ENCODE measurements around the gene CCDC88A.
"Not testable (repeated sequence)": the region's sequence is repeated elsewhere in the genome, so short reads cannot be mapped to it uniquely, and the experiment has no call there.

CCDC88A gene, protein sequence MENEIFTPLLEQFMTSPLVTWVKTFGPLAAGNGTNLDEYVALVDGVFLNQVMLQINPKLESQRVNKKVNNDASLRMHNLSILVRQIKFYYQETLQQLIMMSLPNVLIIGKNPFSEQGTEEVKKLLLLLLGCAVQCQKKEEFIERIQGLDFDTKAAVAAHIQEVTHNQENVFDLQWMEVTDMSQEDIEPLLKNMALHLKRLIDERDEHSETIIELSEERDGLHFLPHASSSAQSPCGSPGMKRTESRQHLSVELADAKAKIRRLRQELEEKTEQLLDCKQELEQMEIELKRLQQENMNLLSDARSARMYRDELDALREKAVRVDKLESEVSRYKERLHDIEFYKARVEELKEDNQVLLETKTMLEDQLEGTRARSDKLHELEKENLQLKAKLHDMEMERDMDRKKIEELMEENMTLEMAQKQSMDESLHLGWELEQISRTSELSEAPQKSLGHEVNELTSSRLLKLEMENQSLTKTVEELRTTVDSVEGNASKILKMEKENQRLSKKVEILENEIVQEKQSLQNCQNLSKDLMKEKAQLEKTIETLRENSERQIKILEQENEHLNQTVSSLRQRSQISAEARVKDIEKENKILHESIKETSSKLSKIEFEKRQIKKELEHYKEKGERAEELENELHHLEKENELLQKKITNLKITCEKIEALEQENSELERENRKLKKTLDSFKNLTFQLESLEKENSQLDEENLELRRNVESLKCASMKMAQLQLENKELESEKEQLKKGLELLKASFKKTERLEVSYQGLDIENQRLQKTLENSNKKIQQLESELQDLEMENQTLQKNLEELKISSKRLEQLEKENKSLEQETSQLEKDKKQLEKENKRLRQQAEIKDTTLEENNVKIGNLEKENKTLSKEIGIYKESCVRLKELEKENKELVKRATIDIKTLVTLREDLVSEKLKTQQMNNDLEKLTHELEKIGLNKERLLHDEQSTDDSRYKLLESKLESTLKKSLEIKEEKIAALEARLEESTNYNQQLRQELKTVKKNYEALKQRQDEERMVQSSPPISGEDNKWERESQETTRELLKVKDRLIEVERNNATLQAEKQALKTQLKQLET (N-terminal part only)

DNA sequence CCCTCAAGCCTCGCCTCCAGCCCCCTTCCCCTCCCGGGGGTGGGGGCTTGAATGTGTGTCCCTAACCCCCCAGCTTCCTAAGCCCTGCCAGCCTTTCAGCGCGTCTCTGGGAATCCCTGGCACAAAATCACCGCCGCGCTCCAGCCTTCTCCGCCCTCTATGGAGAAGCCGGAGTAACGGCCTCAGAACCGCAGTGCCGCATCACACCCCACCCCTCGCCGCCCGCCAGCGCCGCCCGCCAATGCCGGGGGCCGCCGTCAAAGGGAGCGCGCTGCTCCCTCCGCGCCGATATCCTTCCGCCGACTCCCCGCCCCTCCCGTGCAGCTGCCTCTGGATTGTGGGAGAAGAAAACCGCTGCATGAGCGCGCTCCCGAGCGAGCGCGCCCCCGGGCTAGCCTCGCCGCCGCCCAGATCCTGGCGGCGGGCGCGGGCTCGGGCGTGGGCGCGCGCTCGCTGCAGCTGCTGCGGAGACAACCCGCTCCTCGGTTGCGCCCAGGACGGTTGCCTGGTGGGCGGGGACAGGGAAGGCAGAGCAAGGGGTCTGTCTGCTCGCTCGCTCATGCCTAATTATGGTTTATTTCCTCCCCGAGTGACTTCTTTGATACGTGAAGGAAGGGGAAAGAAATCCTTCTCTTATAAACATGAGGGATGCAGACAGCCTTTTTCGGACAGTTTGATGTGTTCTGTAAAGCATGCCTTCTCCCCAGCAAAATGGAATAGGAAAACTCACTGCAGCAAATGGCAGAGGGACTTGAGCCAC is at the start of gene CCDC88A:
Gene CCDC88A, minus strand, starts transcription at position 178 of the 760 bp plus-strand sequence. CDS start 777 bp downstream, outside the sequence.
- peak; percentile 74 for DNase-seq (ENCODE audit: low read depth)

DNA sequence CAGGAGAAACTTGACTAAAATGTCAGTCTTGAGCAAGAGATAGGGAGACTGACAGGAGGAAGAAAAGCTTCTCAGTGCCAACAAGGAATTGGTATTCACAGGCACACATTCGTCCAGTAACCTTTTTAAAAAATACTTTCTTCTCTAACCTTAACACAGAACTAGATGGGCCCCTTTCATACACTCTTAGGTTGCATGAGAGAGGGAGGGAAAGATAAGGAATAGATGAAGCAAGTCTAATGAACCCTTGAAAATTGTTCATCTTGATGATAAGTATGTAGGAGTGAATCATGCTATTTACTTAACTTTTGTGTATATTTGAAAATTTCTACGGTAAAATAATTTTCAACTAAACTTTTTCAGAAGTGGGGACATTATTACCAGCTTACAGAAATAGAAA is 42.0 kb upstream of the CCDC88A start:
- no peak for DNase-seq (ENCODE audit: low read depth)

DNA sequence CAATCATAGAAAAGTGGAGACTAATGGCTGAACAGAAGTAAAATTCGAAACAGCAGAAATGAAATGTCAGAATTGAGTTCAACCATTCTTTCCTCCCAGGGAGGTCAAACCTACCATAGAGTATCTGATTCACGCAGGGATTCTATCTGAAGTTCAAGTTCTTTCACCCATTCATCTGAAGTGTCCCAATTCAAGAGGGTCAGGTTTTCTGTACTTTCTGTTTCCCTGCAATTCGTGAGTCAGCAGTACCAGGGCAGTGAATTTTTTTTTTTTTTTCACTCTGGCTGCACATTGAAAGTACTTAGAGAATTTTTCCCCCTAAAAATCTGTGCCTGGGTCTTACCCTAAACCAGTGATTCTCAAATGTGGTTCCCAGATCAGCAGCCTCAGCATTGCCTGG is 40.9 kb upstream of the CCDC88A start:
- no peak for DNase-seq (ENCODE audit: low read depth)

DNA sequence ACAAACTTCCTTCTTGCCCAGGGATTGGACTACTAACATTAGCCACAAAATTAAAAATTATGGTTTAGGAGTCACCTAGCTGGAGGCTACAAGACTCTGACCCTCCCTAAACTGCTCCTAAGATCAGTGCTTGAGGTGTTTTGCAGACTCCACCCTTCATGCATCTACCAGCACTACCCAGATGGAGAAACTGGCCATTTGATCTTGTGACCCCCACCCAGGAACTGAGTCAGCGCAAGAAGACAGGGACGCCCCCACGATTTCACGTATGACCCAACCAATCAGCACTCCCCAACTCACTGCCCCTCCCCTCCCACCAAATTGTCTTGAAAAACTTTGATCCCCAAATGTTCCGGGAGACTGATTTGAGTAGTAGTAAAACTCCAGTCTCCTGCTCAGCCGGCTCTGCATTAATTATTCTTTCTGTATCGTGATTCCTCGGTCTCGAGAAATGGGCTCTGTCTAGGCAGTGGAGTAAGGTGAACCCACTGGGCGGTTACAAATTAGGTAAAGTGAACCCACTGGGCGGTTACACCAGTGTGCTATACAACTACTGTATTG is 40.1 kb upstream of the CCDC88A start:
- DNase-seq (ENCODE audit: low read depth), result no peak

DNA sequence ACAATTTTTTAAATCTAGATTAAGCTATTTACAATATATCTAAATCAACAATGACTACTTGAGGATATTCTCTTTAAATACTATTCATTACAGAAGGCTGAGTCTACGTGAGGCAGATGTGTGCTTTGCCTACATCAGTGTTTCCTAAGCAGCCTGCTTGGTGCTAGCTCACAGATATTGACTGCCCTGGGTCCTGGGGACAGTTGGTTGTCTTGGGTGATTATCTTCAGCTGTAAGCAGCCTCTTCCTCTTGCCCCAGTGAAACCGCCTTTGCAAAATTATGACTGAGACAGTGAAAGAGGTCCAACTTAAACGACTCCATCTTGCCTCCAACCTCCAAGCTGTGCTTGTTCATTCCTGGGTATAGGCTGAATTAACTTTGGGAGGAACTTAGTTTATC is 39.6 kb upstream of the CCDC88A start:
- no peak for DNase-seq (ENCODE audit: low read depth)

DNA sequence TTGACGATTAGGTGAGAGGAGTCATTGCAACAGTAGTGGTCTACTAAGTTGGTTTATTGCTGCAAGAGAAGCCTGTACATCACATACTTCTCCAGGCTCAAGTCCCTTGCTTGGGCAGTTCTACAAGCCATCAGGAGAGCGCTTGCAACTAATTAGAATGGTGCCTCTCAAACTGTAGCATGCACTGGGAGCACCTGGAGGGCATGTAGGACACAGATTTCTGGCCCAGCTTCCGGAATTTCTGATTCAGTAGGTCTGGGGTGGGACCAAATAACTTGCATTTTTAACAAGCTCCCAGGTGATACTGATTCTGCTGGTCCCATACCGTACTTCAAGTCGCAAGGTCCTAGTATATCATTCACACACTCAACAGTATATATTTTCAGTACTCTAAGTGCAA is 34.5 kb upstream of the CCDC88A start:
- no peak for DNase-seq (ENCODE audit: low read depth)

DNA sequence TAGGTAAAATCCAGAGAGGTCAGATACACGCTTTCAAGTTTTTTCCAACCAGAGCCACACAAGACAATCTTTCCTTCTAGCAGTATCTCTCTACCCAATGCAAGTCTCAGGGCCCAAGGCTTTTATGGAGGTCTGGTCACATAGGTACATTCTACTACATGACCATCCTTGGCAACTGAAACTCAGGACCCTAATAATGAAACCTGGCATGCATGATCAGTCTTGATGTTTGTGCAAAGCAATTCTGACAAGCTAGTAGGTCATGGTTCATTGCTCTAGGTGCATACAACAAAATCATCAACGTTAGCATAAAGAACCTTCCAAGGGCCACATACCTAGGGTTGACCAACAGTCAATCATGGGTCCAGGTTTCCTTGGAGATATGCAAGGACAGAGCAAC is 33.2 kb upstream of the CCDC88A start:
- DNase-seq (ENCODE audit: low read depth), result no peak

DNA sequence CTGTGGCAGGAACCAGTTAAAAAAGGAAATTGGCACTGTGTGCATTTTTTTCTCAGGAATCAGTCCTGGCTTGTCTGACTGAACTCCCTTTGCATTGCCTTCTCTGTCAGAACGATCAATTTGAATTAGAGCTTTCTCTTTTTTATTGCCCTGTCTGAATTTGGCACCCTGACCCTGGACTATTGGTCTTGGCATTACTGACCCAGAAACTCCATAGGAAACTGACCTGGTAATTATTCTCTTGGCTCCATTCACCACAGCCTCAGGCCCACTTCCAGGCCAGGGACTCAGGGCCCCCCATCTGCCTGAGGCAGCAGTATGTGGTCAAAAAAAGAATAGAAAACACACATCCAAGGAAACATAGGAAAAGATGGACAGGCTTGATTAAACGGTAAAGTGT is 32.0 kb upstream of the CCDC88A start:
- DNase-seq (ENCODE audit: low read depth), result no peak

DNA sequence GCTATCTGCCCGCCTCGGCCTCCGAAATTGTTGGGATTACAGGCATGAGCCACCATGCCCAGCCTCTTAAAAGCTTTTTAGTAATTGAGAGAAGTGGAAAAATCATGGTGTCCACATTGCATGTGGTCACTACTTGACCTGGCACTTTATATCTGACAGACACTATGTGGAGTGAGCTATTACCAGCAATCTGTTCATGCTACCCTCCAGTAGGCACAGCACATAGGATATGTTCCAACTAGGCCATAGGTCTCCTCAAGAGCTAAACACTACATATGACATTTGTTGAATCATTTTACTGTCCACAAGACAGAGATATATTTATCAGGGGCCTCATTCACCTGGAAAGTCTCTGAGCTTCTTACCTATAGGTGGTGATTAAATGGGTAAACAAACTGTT is 30.4 kb upstream of the CCDC88A start:
- DNase-seq (ENCODE audit: low read depth), result not testable (repeated sequence)

DNA sequence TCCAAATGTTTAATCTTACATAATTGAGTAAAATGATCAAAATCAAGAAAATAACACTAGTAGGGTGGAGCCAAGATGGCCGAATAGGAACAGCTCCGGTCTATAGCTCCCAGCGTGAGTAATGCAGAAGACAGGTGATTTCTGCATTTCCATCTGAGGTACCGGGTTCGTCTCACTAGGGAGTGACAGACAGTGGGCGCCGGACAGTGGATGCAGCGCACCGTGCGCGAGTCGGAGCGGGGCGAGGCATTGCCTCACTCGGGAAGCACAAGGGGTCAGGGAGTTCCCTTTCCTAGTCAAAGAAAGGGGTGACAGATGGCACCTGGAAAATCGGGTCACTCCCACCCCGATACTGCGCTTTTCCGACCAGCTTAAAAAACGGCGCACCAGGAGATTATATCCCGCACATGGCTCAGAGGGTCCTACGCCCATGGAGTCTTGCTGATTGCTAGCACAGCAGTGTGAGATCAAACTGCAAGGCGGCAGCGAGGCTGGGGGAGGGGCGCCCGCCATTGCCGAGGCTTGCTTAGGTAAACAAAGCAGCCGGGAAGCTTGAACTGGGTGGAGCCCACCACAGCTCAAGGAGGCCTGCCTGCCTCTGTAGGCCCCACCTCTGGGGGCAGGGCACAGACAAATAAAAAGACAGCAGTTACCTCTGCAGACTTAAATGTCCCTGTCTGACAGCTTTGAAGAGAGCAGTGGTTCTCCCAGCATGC is 22.5 kb upstream of the CCDC88A start:
- DNase-seq (ENCODE audit: low read depth), result not testable (repeated sequence)

DNA sequence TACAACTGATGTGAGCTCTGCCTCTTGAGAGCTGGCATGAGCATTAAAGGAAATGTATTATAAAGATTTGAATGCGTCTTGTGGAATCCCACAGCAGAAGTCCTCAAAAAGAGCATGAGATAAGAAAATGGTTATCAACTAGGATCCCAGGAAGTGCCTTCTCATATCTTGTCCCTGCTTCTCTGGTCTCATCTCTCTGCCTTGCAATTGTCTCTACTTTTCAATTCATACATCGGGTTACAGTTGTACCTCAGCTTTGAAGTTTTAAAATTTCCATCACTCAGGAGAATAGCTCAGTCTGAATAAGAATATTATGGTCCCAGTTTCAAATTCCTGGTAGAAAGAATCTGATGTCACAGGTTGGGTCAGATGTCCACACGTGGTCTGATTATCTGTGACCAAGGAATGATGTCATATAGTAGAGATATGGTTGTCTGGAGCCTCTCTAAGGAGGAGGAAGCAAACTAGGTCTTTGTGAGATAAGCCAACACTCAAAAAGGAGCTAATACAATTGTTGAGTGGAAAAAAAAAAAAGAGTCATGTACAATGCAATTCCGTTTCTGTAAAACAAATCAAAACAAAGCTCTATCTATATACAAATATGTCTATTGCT is 21.7 kb upstream of the CCDC88A start:
- DNase-seq (ENCODE audit: low read depth), result no peak

DNA sequence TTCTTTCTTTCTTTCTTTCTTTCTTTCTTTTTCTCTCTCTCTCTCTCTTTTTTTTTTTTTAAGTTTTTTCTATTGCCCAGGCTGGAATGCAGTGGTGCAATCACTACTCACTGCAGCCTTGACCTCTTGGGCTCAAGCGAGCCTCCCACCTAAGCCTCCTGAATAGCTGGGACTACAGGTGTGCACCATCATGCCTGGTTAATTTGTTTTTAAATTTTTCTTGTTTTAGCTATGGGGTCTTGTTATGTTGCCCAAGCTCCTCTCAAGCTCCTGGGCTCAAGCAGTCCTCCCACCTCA is 19.4 kb upstream of the CCDC88A start:
- no peak for DNase-seq (ENCODE audit: low read depth)

DNA sequence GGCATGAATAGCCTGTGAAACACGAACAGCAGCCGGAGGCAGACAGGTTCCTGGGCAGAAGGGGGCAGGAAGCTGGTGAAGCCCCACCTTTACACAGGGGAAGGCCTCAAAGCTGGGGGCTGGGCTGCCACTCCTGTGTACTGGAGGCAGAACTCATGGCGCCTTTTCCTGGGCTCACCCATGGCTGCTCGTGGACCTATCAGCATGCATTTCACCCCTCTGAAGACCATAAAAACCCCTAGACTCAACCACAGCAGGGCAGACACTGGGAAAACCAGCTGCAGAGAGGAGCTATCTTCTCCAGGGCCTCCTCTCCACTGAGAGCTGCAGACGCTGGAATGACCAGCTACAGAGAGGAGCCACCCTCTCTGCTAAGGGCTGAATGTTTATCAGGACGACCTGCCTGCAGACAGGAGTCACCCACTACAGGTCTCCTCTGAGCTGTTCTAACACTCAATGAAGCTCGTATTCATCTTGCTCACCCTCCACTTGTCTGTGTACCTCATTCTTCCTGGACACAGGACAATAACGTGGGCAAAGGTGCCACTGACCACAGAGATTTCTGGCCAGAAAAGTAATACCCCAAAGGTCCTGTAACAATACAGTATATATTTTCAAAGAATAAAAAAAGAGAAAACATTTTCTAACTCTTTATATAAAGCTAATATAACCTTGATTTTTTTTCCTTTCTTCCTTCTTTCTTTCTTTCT is 18.9 kb upstream of the CCDC88A start:
- DNase-seq (ENCODE audit: low read depth), result no peak

DNA sequence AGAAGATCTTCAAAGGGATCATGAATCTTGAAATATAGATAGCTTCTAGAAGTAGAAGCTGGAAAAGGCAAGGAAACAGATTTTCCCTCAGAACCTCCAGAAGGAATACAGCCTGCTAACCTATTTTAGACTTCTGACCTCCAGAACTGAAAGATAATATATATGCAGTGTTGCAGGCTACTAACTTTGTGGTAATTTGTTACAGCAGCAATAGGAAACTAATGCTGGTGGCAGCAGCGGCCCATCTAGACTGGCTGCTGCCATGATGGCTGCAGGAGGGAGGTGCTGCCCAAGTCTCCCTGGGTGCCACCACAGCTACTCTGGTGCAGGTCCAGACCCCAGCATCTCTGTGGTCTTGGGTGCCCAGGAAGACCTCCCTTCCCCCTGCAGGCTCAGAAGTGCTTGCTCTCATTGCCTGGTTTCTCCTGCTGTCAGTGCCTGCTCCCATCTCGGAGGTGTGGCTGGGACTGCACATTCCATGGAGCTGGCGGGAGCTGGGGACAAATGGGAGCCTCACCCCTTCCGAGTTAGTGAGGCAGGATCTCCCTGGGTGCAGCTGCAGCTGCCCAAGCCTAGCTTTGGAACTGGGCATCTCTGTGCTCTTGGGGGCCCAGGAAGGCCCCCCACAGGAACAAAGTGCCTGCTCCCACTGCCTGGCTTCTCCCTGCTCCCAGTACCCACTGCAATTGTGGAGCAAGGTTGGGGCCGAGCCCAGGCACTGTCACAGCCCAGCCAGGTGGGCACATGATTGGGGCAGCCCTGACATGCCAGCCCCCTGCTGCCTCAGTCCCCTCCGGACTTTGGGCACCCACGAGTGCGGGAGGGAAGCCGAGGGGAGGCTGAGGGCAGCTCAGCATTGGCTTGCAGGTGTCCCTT is 18.1 kb upstream of the CCDC88A start:
- DNase-seq (ENCODE audit: low read depth), result no peak

DNA sequence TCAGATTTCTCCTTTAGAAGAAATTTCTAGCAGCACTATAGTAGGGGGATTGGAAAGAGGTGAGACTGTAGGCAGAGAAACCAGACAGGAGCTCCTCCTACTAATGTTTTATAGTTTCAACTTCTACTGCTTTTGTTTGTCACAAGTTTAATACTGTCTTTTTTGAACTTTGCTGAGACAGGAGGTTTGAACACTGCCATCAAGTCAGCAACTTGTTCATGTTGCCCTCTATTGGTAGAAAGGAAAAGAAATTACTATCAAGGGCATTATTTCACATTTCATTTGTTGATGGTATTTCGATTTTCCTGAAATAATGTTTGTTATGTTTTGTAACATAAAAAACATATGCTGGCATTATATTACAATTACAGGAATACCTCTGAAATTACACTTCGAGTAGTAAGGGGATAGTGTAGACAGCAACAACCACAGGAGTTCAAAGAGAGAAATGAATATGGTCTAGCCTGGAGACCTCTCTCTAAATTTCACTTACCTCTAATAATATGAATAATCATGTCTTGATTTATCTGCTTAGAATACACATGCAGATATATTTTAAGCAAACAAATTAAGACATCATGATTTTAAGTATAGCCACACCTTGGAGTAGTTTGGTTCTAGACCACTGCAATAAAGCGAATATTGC is 12.4 kb upstream of the CCDC88A start:
- DNase-seq (ENCODE audit: low read depth), result no peak

DNA sequence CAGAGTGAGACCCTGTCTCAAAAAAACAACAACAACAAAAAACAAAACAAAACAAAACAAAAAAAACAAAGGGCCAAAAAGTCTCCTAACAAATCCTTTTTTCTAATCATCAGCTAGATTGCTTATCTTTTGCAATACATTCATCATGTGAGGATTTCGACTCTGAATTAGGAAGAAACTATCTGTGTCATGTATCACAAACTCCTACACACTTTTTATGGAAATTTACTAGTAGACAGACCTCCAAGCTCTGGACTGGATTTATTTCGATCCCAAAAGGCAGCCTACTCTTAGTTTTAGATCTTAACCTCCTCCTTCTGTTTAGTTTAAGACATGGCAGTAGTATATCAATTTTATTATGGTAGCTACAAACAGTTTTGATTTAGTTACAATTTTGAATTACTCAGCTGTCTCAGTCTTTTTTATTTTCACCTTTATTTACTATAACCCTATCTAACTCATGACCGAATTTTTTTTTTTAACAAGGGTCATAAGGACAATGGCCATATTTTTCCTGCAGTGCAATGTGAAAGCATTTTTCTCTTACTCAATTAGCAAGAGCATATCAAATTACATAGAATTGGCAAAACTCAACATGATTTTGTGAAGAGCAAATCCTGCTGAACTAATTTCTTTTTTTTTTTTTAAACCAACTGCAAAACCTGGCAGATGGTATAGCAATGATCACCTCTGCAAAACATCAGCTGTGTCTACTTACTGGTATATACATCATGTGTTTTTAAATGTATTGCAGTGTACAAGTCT is 10.7 kb upstream of the CCDC88A start:
- DNase-seq (ENCODE audit: low read depth), result no peak

DNA sequence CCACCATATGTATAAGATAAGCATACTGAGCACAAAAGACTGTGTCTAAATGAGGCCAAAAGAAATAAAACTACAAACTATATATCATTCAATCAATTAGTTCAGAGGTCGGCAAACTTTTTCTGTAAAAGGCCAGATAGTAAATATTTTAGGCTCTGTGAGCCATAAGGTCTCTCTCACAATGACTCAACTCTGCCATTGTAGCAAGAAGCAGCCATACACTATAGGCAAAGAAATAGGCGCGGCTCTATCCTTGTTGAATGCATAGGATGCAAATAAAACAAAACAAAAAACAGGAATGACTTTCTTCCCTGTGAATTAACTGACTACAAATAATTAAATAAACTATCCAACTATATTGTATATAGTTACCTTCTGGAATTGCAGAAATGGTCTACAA is 8.6 kb upstream of the CCDC88A start:
- no peak for DNase-seq (ENCODE audit: low read depth)

DNA sequence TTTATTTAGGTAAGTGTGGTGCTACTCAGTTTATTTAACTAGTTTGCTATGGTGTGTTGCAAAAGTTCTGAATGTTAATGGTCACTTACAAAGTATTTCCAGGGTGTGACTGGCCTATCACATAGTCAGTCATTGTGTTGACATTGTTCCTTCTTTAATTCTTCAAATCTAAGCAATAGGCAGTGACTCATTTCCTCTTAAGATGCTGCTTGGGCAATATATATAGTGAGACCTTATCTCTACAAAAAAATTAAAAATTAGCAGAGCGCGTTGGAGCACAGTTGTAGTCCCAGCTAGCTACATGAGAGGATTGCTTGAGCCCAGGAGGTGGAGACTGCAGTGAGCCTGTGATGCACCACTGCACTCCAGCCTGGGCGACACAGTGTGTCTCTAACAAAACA is 5.8 kb upstream of the CCDC88A start:
- no peak for DNase-seq (ENCODE audit: low read depth)
